Fibroblast of skin of back (primary cell): ENCODE results near the gene HSD17B2.
A peak's percentile ranks its signal among the peaks of the same experiment; 100 is the strongest.
"Not testable (repeated sequence)": the region's sequence is repeated elsewhere in the genome, so short reads cannot be mapped to it uniquely, and the experiment has no call there.

Source experiments
- DNase-seq: peaks from one replicate; pipeline ENCODE4 v3.0.0-alpha.2; 2013

Gene HSD17B2

GRCh38 chr16:82082543-82083244 is 47.6 kb downstream of the HSD17B2 start:
- peak; percentile 18 for DNase-seq

DNA sequence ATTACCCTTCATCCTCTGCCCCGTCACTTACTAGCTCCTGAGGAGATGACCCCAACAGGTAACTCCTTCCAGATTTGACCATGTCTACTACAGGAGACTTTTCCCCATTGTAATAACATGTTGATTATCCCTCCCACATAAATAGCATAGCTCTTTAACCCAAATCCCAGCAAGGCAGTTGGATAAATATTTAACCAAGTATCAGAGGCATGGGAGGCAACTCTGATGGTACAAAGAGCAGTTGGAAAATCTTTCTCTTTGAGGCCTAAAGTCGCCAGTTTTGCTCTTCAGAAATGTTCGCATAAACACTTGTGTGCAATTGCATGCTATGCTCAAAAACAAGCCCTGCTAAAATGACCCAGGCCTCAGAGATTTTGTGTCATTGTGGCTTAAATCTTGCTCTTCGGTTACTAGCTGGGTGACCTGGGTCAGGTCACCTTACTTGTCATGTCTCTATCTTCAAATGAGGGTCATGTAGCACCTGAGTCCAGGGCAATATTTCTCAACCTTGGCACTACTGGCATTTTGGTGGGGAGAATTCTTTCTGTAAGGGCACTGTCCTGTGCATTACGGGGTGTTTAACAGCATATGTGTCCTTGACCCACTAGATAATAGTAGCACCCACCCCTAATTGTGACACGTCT is 48.8 kb downstream of the HSD17B2 start:
- no peak for DNase-seq

- DNase-seq, result no peak
Observed at GRCh38 chr16:82085011-82085779, 50.1 kb downstream of the HSD17B2 start.

DNA sequence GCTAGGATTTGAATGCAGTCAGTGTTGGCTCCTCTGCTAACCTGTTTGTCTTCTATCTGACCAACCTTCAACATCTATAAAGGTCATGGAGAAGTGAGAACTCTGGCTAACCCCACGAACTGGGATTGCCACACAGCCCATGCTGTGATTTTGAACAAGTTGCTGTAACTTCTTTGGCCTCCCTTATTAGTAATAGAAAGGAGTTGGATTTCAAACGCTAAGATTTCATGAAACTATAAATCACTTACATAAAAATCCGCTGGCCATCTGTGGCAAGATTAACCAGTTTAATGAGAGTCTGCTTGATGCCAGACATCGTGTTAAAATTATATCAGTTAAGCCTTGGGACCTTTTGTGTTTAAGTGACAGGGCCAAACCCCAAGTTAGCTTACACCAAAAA is 53.4 kb downstream of the HSD17B2 start:
- no peak for DNase-seq

DNA sequence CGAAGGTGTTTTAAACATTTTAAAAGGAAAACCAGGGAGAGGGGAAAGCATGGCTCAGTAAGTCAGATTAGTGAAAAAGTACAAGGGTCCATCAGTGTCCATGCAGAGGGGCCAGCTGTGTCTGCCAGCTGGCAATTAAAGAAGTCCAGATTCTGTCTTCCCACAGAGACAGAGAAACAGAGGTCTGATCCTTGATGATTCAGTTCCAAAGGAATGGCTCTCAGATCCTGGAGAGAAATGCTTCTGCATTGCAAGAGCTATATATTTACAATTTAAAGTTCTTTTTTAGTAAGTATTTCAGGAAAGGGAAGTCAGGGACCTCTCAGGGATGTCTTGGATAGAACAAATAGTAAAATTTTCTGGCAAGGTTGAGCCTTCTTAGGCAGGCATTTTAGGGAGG is 56.2 kb downstream of the HSD17B2 start:
- DNase-seq, result peak; percentile 50

GRCh38 chr16:82092711-82093110 is 57.7 kb downstream of the HSD17B2 start:
- DNase-seq, result peak; percentile 32

GRCh38 chr16:82093666-82094300 is 58.7 kb downstream of the HSD17B2 start:
- DNase-seq, result peak; percentile 2

DNA sequence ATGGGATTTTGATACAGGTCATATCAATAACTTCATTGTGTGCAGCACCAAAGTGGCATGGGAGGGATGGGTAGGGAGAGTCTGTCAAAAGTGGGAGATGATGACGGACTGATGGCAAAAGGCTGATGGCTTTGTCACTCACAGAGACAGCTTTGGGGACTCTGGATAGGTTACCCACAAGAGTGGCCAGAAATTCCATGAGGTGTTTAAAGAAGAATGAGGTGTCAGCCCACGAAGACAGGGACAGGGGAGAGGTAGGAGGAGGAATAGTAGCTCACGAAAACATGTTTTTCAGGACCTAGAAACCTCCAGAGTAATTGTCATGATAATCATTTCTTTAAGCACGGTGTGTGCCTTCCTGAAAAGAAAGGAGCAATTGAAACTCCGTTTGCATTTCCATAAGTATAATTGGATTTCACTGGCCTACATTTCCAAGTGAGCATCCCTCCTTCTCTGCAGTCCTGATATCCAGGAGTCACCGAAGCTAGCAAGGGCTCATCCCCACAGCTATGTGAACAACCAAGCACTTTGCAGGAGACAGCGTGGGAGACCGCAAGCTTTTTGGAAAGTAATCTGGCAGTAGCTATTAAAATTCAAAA is 60.0 kb downstream of the HSD17B2 start:
- no peak for DNase-seq

DNA sequence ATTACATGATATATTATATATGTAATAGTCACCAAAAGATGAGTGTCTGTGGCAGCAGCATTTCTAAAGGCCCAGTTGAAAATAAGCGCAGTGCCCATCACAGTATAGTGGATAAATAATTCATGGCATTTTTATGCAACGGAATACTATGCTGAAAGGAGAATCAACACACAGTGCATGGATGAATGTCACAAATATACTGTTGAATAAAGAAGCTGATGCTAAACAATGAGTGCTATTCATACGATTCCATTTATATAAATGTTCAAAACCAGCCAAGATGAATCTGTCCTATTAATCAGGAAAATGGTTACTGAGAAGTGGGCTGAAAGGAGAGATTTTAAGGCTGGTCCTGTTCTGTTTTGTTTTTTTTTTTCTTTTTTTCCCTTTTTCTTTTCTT is 61.6 kb downstream of the HSD17B2 start:
- no peak for DNase-seq

DNA sequence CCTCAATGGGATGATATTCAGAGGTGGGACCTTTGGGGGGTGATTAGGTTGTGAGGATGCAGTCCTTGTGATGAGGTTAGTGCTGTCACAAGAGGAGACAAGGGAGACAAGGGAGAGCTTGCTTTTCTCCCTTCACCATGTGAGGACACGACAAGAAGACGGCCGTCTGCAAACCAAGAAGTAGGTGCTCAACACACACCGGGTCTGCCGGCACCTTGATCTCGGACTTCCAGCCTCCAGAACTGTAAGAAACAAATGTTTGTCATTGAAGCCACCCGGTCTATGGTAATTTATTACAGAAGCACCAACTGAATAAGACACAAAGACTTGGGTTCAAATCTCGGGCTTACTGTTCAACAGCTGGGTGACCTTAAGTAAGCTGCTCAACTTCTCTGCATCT is 70.1 kb downstream of the HSD17B2 start:
- DNase-seq, result no peak

- DNase-seq, result no peak
Observed at GRCh38 chr16:82108100-82108499, 73.0 kb downstream of the HSD17B2 start.

- no peak for DNase-seq
Observed at GRCh38 chr16:82108774-82109173, 73.7 kb downstream of the HSD17B2 start.

- not testable (repeated sequence) for DNase-seq
Observed at GRCh38 chr16:82109266-82109665, 74.2 kb downstream of the HSD17B2 start.

GRCh38 chr16:82111944-82112343 is 76.9 kb downstream of the HSD17B2 start:
- no peak for DNase-seq

GRCh38 chr16:82113741-82114140 is 78.7 kb downstream of the HSD17B2 start:
- DNase-seq, result no peak

- no peak for DNase-seq
Observed at GRCh38 chr16:82116535-82116934, 81.5 kb downstream of the HSD17B2 start.

- no peak for DNase-seq
Observed at GRCh38 chr16:82118749-82119148, 83.7 kb downstream of the HSD17B2 start.

DNA sequence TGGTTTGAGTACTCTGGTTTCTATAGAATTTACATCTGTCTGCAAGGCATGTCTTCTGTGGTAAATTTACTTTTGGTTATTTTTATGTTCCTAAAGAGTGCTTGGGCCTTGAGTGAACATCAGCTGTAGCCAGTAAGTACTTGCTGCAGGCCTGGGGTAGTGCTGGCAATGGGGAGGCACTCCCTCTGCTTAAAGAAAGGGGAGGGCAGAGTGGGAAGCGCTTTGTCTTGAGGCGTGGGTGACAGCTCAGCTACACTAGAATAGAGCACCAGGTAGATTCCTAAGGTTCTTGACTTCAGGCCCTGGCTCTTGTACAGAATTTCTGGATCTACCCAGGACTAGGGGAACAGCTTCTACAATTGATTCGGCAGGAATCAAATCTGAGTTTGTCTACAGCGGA is 84.4 kb downstream of the HSD17B2 start:
- DNase-seq, result no peak

GRCh38 chr16:82124651-82125050 is 89.6 kb downstream of the HSD17B2 start:
- DNase-seq, result no peak

GRCh38 chr16:82129881-82130280 is 94.8 kb downstream of the HSD17B2 start:
- no peak for DNase-seq

DNA sequence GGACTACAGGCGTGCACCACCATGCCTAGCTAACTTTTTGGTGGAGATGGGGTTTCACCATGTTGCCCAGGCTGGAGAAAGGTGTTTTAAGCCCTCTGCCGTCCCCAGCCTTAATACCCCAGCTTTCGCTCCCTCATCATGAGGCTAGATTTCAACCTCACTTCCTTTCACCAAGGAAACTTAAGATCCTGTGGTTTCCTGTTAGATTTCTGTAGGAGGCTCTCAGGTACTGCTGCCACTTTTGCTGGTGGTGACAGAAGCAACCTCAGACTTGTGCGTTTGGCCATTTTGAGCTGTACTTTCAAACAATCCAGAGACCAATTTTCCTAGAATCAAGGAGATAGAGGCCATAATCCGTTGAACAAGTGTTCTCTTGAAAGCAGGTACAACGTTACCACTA is 98.7 kb downstream of the HSD17B2 start:
- no peak for DNase-seq

GRCh38 chr16:82134846-82135245 is 99.8 kb downstream of the HSD17B2 start:
- no peak for DNase-seq

DNA sequence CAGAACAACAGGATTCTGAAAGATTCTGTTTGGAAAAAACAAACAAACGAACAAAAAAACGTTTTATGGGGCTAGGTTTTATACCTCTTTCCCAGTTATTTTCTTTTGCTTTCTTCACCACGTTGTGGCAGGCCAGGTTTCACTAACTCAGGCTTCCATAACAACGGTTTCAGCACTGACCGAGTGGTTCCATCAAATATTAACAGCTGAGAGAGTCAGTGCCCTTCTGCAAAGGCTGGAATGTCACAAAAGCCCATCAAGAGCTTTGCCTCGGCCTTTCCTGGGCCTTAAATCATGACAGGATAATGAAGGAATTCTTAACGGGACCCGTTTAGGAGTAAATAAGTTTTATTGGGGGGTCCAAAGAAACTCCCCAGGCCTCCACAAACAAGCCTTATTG is 100.8 kb downstream of the HSD17B2 start:
- no peak for DNase-seq
